Daoy (cell line): ENCODE measurements around the gene PLCD3. TPM values are rescaled to one million over a fixed set of nuclear protein-coding genes. Genes with fewer than 3 reads are reported as not detected.

Source experiments
- DNase-seq: peaks from one replicate; pipeline ENCODE4 v3.0.0-alpha.2; 2015; ENCODE audit warnings: low read depth
- total RNA-seq: library from RNA; depleted of rRNA; stranded (reverse); fragments of >200 nt; shearing (Covaris generic); gene quantifications from 2 replicates; pipeline ENCODE4 v1.2.3, GENCODE V29; 2014

PLCD3 gene
- total RNA-seq, 1 experiment from 2014 or later: 8.7 TPM

DNA sequence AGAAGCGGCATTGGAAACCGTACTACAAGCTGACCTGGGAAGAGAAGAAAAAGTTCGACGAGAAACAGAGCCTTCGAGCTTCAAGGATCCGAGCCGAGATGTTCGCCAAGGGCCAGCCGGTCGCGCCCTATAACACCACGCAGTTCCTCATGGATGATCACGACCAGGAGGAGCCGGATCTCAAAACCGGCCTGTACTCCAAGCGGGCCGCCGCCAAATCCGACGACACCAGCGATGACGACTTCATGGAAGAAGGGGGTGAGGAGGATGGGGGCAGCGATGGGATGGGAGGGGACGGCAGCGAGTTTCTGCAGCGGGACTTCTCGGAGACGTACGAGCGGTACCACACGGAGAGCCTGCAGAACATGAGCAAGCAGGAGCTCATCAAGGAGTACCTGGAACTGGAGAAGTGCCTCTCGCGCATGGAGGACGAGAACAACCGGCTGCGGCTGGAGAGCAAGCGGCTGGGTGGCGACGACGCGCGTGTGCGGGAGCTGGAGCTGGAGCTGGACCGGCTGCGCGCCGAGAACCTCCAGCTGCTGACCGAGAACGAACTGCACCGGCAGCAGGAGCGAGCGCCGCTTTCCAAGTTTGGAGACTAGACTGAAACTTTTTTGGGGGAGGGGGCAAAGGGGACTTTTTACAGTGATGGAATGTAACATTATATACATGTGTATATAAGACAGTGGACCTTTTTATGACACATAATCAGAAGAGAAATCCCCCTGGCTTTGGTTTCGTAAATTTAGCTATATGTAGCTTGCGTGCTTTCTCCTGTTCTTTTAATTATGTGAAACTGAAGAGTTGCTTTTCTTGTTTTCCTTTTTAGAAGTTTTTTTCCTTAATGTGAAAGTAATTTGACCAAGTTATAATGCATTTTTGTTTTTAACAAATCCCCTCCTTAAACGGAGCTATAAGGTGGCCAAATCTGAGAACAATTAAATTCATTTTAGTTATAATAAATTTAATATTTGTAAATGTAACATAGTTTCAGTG lies 17.7 kb upstream of the PLCD3 start:
- peak; percentile 72 for DNase-seq

- DNase-seq: peak; percentile 89
Observed at GRCh38 chr17:45149037-45149668, 16.8 kb upstream of the PLCD3 start.

DNA sequence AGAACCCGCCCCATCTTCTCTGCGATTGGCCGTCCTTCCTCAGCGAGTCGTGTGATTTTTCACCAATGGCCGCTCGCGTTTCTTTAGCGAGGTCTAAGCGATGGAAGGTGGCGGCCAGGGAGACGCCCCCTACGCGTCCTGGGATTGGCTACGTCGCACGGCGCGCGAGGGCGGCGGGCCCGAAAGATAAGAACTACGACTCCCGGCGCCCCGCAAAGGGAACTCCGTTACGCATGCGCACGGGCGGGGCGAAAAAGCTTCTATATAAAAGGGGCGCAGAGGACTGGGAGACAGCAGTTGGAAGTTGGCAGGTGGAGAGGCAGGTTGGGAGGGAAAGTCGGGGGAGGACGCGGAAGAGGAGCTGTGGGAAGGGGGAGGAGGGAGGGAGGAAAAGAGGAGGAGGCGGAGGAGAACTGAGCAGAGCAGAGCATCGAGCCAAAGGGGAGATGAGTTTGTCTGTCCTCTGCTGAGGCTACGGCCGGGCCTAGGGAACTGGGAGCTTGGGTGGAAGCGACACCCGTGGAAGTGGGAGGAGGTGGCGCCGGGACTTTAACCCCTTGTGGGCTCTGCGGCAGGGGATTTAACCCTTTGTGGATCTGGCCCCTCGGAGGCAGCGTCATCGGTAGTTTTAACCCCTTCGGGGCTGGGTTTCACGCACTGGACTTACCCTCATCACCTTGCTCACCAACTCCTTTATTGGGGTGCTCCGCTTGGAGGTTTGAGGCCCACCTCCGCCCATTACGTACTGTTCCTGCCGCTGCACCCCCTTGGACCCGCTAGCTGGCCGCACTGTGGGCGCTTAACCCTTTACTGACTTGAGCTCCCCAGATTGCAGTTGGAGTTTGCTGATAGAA lies 16.1 kb upstream of the PLCD3 start, which contains the start of gene HEXIM1:
HEXIM1 (plus strand) TSS at position 293 of the 854 bp plus-strand sequence. CDS start 716 bp downstream, outside the sequence.
- peak; percentile 100 for DNase-seq

- peak; percentile 89 for DNase-seq
Observed at GRCh38 chr17:45147581-45148182, 15.4 kb upstream of the PLCD3 start.

- peak; percentile 84 for DNase-seq
Observed at GRCh38 chr17:45146890-45147580, 14.7 kb upstream of the PLCD3 start.

GRCh38 chr17:45146592-45146889 lies 14.2 kb upstream of the PLCD3 start:
- no peak for DNase-seq

DNA sequence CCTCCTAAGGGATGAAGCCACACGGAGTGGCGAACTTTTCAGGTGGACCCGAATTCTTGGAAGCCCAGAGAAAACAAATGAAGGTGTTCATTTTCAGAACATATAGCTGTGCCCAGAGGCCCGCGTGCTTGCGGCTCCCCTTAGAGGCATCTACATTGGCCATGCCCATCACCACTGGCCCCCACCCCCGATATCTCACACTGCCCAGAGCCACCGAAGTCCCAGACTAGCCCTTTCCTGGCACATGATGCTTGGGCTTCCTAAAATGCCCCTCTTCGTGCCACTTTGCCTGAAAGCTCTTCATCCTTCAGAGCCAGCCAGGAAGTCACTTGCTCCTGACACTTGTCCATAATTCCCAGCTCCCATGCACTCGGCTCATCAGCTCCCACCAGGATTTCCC lies 13.9 kb upstream of the PLCD3 start:
- no peak for DNase-seq

- DNase-seq: no peak
Observed at GRCh38 chr17:45145035-45145389, 12.7 kb upstream of the PLCD3 start.

DNA sequence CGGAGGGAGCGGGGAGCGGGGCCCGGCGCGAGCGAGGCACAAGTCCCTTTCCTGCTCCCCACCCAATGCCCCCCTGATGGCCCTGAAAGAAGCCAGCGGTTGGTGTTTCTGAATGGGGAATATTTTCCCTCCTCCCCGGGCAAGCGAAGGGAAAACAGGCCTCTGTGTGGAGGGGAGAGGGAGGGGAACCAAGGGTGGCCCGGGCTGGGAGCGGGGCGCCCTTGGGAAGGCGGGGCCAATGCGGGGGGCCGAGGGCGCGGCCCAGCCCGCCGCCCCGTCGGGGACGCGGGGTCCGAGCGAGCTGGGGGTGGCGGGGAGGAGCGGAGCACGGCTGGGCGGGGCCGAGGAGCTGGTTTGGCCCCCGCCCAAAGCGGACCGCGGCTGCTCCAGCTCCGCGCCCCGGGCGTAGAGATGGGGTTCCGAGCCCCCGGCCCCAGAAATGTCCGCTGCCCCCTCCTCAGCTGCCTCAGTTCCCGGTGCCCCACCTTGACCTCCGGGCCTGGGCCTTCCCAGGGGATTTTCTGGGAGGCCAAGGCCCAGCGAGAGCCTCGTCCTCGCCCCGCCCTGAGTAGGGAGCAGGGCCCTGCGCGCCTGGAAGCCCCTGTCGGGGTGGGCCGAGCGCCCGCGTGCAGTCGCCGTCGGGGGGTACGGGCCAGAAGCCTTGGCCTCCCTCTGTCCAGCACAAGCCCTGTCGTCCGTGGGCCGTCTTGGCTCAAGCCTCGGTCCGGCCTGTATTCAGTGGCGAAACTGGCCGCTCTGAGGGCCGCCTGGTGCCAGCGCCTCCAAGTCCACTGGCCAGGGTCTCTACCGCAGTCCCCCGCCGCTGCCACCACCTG lies 12.1 kb upstream of the PLCD3 start:
- no peak for DNase-seq

GRCh38 chr17:45143767-45144198 lies 11.5 kb upstream of the PLCD3 start:
- no peak for DNase-seq

DNA sequence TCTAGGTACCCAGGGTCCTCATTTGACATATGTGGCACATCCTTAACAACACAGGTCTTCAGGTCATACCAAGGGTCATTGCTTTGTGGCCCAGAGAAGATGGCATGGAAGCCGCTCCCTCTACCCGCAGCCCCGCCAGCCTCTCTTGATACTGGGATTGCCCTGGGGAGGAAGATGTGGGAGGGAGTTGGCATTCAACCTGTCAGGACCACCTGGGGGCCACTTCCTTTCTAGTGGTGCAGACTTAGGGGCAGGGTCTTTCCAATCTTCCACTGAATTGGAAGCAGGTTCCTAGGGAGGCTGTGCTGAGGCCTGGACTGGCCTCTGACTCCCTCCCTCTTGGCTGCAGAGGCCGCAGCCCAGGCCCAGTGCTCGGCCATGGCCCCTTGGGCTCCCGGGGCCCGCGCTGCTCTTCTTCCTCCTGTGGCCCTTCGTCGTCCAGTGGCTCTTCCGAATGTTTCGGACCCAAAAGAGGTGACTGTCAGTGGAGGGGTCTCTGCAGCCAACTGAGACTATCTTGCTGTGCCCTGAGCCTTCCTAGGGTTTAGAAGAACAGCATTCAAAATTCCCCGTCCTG lies 10.9 kb upstream of the PLCD3 start:
- DNase-seq: no peak

DNA sequence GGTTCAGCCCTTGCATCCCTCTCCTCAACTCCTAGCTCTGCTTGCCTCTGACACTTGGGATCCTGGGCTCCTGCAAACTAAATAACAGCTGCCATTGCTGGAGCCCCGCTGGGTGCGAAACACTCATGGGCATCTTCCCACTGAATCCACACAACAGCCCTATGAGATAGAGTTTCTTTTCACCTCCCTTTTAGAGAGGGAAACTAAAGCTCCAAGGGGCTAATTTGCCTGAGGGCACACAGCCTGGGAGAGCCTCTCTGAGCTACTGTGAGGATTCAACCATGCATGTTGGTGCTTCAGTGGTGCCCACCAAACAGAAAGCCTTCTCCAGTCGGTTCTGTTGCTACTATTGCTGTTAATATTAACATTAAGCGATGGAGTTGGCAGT lies 7.2 kb upstream of the PLCD3 start:
- DNase-seq: no peak

GRCh38 chr17:45138911-45139532 lies 6.7 kb upstream of the PLCD3 start:
- no peak for DNase-seq

DNA sequence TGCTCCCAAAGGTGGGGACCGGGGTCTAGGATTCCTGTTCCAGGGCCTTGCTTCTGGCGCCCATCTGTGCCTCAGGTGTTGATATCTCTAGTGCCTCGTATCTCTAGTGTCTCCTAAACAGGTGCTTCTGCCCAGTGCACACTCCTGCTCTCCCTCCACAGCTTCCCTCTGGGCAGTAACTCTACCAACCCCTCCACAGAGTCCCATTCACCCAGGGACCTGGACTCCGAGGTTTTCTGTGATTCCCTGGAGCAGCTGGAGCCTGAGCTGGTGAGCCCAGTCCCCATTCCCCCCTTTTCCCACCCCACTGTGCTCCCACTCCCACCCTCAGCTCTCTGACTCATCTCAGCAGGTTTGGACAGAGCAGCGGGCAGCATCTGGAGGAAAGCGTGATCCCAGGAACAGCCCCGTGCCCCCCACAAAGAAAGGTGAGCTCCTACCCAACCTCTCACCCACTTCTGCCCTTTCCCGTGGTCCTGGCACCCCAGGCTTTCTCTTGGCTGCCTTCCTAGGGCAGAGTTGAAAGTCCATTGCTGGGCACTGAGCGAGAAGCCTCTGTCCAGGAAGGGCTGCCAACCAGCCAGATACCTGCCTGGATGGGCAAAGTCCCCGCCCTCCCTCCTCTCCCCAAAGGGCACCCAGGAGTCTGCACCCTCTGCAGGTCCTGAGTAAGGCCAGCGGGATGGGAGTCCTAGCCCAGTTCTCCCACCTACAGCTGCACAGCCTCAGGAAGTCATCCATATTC lies 5.4 kb upstream of the PLCD3 start:
- DNase-seq: no peak

DNA sequence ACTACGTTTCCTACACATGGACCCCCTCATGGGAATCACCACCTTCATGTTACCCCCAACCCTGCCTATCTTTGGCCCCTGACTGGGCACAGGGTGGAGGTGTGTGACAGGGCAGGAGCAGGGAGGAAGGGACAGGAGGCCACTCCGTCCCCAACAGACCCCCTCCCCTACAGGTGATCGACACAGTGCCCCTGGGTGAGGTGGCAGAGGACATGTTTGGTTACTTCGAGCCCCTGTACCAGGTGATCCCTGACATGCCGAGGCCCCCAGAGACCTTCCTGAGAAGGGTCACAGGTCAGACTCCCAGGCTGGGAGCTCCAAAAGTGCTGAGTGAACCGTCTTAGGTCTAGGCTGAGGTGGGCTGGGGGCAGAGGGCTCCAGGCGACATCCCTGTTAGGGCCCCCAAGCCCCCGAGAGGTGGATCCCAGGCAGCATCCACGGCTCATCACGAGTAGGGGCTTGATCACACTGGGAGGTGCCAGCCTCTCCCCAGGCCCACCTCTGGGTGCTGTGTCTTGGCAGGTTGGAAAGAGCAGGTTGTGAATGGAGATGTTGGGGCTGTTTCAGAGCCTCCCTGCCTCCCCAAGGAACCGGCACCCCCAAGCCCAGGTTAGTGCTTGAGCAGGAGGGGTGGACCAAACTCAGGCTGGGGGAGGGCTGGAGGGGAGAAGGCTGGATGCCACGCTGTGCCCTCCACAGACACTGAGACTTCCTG lies 4.7 kb upstream of the PLCD3 start:
- no peak for DNase-seq

DNA sequence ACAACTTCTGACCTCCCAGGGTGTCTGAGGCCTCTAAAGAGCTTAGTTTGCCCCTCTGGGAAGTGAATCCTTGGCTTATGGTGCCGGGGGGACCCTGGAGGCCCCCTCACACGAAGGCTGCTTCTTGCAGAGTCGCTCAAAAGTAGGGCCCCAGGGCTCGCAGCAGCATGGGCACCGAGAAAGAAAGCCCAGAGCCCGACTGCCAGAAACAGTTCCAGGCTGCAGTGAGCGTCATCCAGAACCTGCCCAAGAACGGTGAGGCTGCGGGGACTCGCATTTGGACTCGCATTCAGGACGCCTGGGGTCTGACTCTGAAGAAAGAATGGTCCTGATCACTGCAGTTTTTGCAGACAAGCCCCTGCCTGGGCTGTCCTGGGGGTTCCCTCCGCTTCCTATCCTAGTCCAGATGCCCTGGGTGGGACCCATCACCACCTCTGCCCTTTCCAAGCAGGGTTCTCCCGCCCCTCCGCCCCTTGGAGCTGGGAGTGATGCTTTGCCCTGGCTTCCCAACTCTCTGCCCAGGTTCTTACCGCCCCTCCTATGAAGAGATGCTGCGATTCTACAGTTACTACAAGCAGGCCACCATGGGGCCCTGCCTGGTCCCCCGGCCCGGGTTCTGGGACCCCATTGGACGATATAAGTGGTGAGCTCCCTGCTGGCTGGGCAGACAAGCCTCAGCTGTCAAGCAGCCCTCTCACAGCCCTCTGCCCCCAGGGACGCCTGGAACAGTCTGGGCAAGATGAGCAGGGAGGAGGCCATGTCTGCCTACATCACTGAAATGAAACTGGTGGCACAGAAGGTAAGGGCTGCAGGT lies 3.9 kb upstream of the PLCD3 start:
- no peak for DNase-seq
